Activated naive CD8-positive, alpha-beta T cell treated with anti-CD3 and anti-CD28 coated beads, Interleukin-2, amount 50 U/mL, for 16 hours (primary cell): ENCODE results near the gene TMSB4X.

Source experiments
- DNase-seq: peaks from one replicate; pipeline ENCODE4 v3.0.0-alpha.2; 2020; ENCODE audit warnings: low read depth, low spot score

Gene TMSB4X

DNA sequence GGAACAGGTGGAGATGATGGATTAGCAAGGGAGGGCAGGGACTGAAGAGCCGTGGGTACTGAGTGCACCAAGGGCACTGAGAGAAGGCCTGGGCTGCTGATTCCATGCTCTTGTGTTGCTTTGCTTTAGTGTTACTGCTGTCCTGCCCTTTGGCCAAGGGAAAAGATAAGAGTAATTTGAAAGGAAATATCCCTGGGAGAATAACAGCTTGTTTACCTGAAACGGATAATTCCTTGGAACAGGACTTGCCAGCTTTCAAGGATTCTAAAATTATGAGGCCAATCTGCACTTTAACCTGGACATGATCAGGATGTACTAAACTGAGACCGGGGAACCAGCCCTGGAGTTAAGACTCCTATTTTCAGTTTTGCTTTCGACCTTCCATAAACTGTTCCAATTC lies 49.1 kb downstream of the TMSB4X start:
- DNase-seq, result no peak

DNA sequence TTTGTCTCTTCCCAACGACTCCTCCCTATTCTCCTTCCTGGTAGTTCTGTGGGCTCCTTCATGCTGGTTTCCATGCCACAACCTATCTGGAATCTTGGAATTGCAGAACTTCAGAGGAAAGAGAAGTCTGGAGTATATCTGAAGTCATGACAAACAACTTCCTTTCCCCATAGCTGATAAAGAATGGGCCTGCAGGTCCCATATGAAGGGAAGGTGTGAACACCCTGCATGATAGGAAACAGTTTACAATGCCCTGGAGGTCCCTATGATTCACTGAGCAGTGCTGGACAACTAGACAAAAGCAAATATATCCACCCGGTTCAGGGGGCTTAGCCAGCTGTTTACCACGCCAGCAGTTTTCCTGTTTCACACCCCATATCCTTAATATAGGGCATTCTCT lies 50.1 kb downstream of the TMSB4X start:
- no peak for DNase-seq
